Stimulated activated memory B cell treated with anti-CD40 and anti-IgM and Interleukin-4, amounts not matched to agents 10 μg/mL and 1 μg/mL and 100 μg/mL, for 72 hours (primary cell): ENCODE results near the gene LDLRAP1.
A peak's percentile ranks its signal among the peaks of the same experiment; 100 is the strongest.
"Not testable (repeated sequence)": the region's sequence is repeated elsewhere in the genome, so short reads cannot be mapped to it uniquely, and the experiment has no call there.

Experiments
- ATAC-seq: fragments of 150-1000 bp; cut with Tn5 transposase; 2 replicates; pipeline ENCODE4 v1.10.0; 2021
- H3K27ac Mint-ChIP-seq: one replicate; pipeline ENCODE4 v1.8.0; 2022; ENCODE audit warnings: mild to moderate bottlenecking, mixed read lengths
- H3K27me3 Mint-ChIP-seq: one replicate; pipeline ENCODE4 v1.8.0; 2022; ENCODE audit warnings: mixed read lengths
- H3K36me3 Mint-ChIP-seq: one replicate; pipeline ENCODE4 v1.8.0; 2022; ENCODE audit warnings: mixed read lengths
- H3K4me1 Mint-ChIP-seq: one replicate; pipeline ENCODE4 v1.8.0; 2022; ENCODE audit warnings: mixed read lengths
- H3K4me3 Mint-ChIP-seq: one replicate; pipeline ENCODE4 v1.8.0; 2022; ENCODE audit warnings: mild to moderate bottlenecking, moderate library complexity, mixed read lengths
- H3K9me3 Mint-ChIP-seq: one replicate; pipeline ENCODE4 v1.8.0; 2022; ENCODE audit warnings: mixed read lengths

The LDLRAP1 gene

DNA sequence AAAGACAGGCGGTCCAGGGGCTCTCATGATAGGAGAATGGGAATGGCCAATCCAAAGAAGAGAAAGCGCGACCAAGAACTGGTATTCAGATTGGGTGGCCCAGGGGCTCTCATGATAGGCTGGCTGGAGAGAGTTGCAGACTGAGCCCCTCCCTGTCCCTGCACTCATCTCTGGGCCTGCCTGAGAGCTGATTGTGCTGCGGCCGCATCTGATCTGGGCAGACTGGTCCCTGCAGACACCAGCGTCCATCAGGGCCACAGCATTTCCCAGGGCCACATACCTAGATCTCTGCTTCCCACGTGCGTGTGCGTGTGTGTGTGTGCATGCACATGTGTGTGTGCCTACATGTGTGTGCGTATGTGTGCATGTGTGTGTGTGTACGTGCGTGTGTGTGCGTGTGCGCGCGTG lies 42.8 kb downstream of the LDLRAP1 start:
- Mint-ChIP-seq H3K27me3 (peaks cover 10% of the 10 kb centered on the region), H3K4me3 (no peak overlapping the region), H3K9me3 (peaks cover 7% of the 10 kb centered on the region), H3K4me1 (peaks cover 40% of the 10 kb centered on the region), H3K27ac (no peak overlapping the region), H3K36me3 (no peaks in the 10 kb centered on the region)
- no peak for ATAC-seq

- no peaks in the 10 kb centered on the region for H3K36me3 Mint-ChIP-seq
- H3K9me3 Mint-ChIP-seq = peaks cover 7% of the 10 kb centered on the region
- H3K27me3 Mint-ChIP-seq = peaks cover 10% of the 10 kb centered on the region
- no peak for ATAC-seq
- peaks cover 38% of the 10 kb centered on the region for H3K4me1 Mint-ChIP-seq
- no peak overlapping the region for H3K27ac Mint-ChIP-seq
- H3K4me3 Mint-ChIP-seq = no peak overlapping the region
Measured at GRCh38 chr1:25587290-25587689, 43.9 kb downstream of the LDLRAP1 start.

GRCh38 chr1:25588224-25588623 lies 44.8 kb downstream of the LDLRAP1 start:
- H3K9me3 Mint-ChIP-seq, ATAC-seq, H3K27ac Mint-ChIP-seq, H3K4me3 Mint-ChIP-seq, H3K36me3 Mint-ChIP-seq: not testable (repeated sequence)
- Mint-ChIP-seq H3K4me1 (peaks cover 38% of the 10 kb centered on the region), H3K27me3 (peaks cover 10% of the 10 kb centered on the region)

DNA sequence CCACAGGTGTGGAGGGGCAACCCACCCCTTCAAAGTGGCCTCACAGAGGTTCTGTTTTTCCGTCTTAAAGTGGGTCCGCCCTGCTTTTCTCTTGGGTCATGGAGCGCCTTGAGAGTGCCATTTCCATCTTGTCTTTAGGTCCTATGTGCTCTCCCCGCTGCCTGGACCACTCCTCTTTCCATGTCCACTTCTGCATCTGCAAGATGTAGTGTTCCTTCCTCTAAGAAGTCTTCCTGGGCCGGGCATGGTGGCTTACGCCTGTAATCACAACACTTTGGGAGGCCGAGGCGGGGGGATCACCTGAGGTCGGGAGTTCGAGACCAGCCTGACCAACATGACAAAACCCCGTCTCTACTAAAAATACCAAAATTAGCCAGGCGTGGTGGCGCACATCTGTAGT lies 45.4 kb downstream of the LDLRAP1 start:
- H3K27me3 Mint-ChIP-seq = peaks cover 10% of the 10 kb centered on the region
- peaks cover 38% of the 10 kb centered on the region for H3K4me1 Mint-ChIP-seq
- not testable (repeated sequence) for H3K36me3 Mint-ChIP-seq, H3K9me3 Mint-ChIP-seq, H3K27ac Mint-ChIP-seq, ATAC-seq, H3K4me3 Mint-ChIP-seq

DNA sequence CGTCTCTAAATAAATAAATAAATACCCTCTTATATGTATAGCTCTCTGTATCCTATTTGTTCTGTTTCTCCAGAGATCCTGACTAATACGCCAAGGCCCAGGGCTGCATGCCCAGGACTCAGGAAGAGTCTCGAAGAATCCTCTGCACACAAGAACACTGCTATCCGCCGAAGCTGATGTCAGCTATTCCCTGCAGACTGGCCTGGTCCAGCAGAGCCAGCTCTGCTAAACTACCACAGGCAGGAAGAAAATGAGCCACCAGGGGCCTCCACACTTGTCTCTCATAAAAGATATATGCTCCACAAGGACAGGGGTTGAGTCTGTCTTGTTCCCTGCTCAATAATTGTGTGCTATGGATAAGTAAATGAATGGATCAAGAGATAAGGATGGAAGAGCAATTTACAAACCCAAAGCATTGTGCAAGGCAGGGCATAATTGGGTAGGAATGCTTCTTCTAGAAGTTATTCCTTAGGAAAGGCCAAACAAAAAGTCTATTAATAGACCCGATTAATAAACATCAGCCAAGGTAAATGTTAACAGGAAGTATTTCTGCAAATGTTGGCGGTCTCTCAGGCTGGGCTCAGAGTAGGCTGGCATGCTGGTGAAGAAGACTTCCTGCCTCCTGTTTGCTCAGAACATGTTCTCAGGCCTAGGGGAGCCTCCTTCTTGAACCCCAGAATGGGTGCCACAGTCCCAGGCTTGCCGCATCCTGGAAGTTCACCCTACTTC lies 46.9 kb downstream of the LDLRAP1 start:
- no peak overlapping the region for H3K27ac Mint-ChIP-seq
- H3K4me3 Mint-ChIP-seq = no peak overlapping the region
- H3K9me3 Mint-ChIP-seq = peaks cover 5% of the 10 kb centered on the region
- H3K27me3 Mint-ChIP-seq = peaks cover 19% of the 10 kb centered on the region
- H3K4me1 Mint-ChIP-seq = peaks cover 30% of the 10 kb centered on the region
- no peaks in the 10 kb centered on the region for H3K36me3 Mint-ChIP-seq
- ATAC-seq = no peak

DNA sequence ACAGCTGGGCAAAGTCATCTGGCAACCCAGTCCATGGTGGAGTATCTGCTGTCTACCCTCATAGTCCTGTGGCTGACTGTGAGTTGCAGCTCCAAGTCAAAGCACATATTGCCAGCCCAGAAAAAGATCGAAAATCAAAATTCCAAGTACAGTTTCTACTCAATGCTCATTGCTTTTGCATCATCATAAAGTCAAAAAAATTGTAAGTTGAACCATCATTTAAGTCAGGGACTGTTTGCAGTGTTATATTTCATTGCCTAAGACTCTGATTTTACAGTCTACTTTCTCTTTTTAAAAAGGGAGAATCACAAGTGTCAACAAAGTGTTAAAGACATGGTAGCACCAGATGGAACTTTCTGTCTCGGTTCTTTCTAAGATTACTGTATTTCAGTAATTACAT lies 50.5 kb downstream of the LDLRAP1 start:
- H3K27me3 Mint-ChIP-seq = peaks cover 27% of the 10 kb centered on the region
- H3K4me1 Mint-ChIP-seq = peaks cover 3% of the 10 kb centered on the region
- ATAC-seq = no peak
- H3K36me3 Mint-ChIP-seq = peaks cover 1% of the 10 kb centered on the region
- H3K9me3 Mint-ChIP-seq = peaks cover 6% of the 10 kb centered on the region
- no peak overlapping the region for H3K27ac Mint-ChIP-seq
- no peak overlapping the region for H3K4me3 Mint-ChIP-seq

GRCh38 chr1:25594971-25595370 lies 51.6 kb downstream of the LDLRAP1 start:
- Mint-ChIP-seq H3K27ac (no peak overlapping the region), H3K27me3 (peaks cover 28% of the 10 kb centered on the region), H3K9me3 (peaks cover 9% of the 10 kb centered on the region), H3K4me1 (peaks cover 8% of the 10 kb centered on the region), H3K36me3 (peaks cover 6% of the 10 kb centered on the region), H3K4me3 (no peak overlapping the region)
- ATAC-seq = no peak

GRCh38 chr1:25596641-25597040 lies 53.2 kb downstream of the LDLRAP1 start:
- not testable (repeated sequence) for H3K9me3 Mint-ChIP-seq, H3K4me3 Mint-ChIP-seq, H3K27ac Mint-ChIP-seq, ATAC-seq, H3K36me3 Mint-ChIP-seq
- H3K4me1 Mint-ChIP-seq = peaks cover 18% of the 10 kb centered on the region
- H3K27me3 Mint-ChIP-seq = peaks cover 36% of the 10 kb centered on the region

DNA sequence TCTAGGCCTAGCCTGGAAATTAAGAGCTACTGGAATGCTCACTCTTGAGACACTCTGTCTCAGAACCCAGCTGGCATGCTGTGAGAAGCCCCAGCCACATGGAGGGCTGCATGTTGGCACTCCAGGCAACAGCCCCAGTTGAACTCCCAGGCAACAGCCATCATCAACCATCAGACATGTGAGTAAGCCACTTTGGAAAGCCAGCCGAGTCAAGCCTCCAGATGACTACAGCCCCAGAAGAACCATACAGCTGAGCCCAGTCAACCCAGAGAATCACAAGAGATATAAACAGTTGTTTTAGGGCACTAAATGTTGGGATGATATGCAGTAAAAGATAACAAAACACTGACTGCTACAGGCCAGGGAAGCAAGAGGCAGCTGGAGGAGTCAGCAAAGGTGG lies 55.5 kb downstream of the LDLRAP1 start:
- Mint-ChIP-seq H3K4me3 (no peak overlapping the region), H3K4me1 (peaks cover 19% of the 10 kb centered on the region), H3K9me3 (peaks cover 9% of the 10 kb centered on the region), H3K36me3 (peaks cover 6% of the 10 kb centered on the region), H3K27ac (no peak overlapping the region), H3K27me3 (peaks cover 56% of the 10 kb centered on the region)
- ATAC-seq = no peak

- Mint-ChIP-seq H3K27ac (no peak overlapping the region), H3K27me3 (peaks cover 53% of the 10 kb centered on the region), H3K9me3 (peaks cover 5% of the 10 kb centered on the region), H3K4me1 (peaks cover 19% of the 10 kb centered on the region), H3K4me3 (no peak overlapping the region), H3K36me3 (peaks cover 6% of the 10 kb centered on the region)
- peak; percentile 51 for ATAC-seq
Measured at GRCh38 chr1:25599969-25600610, 56.7 kb downstream of the LDLRAP1 start.

- H3K27ac Mint-ChIP-seq = not testable (repeated sequence)
Measured at GRCh38 chr1:25600971-25601699, 57.7 kb downstream of the LDLRAP1 start.

DNA sequence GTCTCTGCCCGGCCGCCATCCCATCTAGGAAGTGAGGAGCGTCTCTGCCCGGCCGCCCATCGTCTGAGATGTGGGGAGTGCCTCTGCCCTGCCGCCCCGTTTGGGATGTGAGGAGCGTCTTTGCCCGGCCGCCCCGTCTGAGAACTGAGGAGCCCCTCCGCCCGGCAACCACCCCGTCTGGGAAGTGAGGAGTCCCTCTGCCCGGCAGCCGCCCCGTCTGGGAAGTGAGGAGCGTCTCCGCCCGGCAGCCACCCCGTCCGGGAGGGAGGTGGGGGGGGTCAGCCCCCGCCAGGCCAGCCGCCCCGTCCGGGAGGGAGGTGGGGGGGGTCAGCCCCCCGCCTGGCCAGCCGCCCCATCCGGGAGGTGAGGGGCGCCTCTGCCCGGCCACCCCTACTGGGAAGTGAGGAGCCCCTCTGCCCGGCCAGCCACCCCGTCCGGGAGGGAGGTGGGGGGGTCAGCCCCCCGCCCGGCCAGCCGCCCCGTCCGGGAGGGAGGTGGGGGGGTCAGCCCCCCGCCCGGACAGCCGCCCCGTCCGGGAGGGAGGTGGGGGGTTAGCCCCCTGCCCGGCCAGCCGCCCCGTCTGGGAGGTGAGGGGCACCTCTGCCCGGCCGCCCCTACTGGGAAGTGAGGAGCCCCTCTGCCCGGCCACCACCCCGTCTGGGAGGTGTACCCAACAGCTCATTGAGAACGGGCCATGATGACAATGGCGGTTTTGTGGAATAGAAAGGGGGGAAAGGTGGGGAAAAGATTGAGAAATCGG lies 60.6 kb downstream of the LDLRAP1 start:
- Mint-ChIP-seq H3K4me1 (peaks cover 25% of the 10 kb centered on the region), H3K27me3 (peaks cover 64% of the 10 kb centered on the region)
- H3K4me3 Mint-ChIP-seq, H3K9me3 Mint-ChIP-seq, H3K27ac Mint-ChIP-seq, ATAC-seq, H3K36me3 Mint-ChIP-seq: not testable (repeated sequence)

More at GRCh38 chr1:25600971-25601699, 57.7 kb downstream of the LDLRAP1 start:
- H3K36me3 Mint-ChIP-seq, H3K4me3 Mint-ChIP-seq, ATAC-seq, H3K9me3 Mint-ChIP-seq: not testable (repeated sequence)
- Mint-ChIP-seq H3K27me3 (peaks cover 53% of the 10 kb centered on the region), H3K4me1 (peaks cover 19% of the 10 kb centered on the region)

DNA sequence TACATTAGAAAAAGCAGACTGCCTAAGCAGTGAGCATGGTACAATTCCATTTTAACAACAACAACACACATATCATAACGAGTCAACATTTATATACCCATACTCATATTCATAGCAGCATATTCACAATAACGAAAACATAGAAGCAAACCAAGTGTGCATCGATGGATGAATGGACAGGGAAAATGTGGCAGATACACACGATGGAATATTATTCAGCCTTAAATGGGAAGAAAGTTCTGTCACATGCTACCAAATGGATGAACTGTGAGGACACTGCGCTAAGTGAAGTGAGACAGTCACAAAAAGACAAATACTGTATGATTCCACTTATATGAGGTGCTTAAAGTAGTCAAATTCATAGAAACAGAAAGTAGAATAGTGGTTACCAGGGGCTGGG lies 63.7 kb downstream of the LDLRAP1 start:
- Mint-ChIP-seq H3K27me3 (peaks cover 56% of the 10 kb centered on the region), H3K4me3 (no peak overlapping the region), H3K27ac (no peak overlapping the region), H3K4me1 (peaks cover 6% of the 10 kb centered on the region), H3K9me3 (no peaks in the 10 kb centered on the region), H3K36me3 (no peaks in the 10 kb centered on the region)
- no peak for ATAC-seq

DNA sequence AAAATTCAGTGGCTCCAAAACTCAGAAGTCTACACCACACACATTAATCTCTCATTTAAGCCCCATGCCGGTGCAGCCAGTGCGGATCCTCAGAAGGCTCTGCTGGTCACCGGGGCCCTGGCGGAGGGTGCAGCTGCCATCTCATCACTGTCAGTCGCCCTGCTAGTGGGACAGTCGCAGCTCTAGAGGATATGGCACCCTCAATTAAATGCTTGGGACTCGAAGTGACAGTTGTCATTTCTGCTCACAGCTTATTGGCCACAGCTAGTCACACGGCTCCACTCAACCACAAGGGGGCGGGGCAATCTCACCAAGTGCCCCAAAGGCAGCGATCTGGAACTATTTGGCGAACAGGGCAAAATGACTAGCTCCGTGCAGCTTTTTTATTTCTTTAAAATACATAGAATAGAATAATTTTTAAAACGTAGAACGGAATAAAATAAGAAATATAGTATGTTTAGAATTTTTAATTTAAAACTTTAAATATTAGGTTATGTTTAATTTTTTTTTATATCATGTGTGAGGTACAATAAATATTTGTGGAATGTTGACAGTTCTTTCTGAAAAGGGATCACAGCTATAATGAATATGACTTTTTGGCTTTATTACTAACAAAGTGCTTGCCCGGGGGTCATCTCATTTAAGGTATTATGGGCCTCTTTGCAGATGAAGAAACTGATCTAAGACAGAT lies 65.2 kb downstream of the LDLRAP1 start:
- Mint-ChIP-seq H3K27ac (no peak overlapping the region), H3K27me3 (peaks cover 46% of the 10 kb centered on the region), H3K4me1 (peaks cover 6% of the 10 kb centered on the region), H3K4me3 (peak overlapping the region; percentile 19), H3K36me3 (no peaks in the 10 kb centered on the region), H3K9me3 (no peaks in the 10 kb centered on the region)
- ATAC-seq = peak; percentile 94
